Body of pancreas (tissue), 4 donors: Measurements from ENCODE around the gene OR52H1.

ENCODE experiments used
- POLR2A ChIP-seq, 3 donors: fragments of 450-650 bp; IDR thresholded peaks; one replicate each; pipeline ENCODE4 v1.6.1; 2016; ENCODE audit warnings: antibody characterized with exemption in 3 of 3, mild to moderate bottlenecking in 2 of 3
- TF ChIP-seq, protein P1 (sequence below), 7 experiments: fragments of 450-650 bp in 4 of 7; fragments of 200-600 bp in 3 of 7; sonication (generic) in 3 of 7; IDR thresholded peaks; one replicate each; pipeline ENCODE4 v1.5.1; 2016 to 2019; ENCODE audit warnings: antibody characterized with exemption in 7 of 7

DNA sequence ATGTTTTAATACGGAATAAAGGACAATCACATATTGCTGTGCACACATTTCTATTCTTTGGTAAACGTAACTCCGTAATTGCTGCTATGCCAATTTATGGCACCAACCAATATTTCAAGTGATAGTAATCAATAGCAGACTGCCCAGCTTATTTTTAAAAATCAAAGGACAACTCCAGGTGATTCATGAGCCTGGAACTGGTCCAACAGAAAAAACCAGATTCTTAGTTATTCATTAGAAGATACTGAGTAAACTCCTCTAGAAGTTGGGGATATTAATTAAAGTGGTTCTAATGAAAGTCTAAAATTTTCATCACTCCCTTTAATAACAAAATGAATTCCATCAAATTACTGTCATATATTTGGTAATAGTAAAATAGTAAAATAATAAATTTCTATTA is 9.4 kb upstream of the OR52H1 start:
- TF ChIP-seq, protein P1, sequence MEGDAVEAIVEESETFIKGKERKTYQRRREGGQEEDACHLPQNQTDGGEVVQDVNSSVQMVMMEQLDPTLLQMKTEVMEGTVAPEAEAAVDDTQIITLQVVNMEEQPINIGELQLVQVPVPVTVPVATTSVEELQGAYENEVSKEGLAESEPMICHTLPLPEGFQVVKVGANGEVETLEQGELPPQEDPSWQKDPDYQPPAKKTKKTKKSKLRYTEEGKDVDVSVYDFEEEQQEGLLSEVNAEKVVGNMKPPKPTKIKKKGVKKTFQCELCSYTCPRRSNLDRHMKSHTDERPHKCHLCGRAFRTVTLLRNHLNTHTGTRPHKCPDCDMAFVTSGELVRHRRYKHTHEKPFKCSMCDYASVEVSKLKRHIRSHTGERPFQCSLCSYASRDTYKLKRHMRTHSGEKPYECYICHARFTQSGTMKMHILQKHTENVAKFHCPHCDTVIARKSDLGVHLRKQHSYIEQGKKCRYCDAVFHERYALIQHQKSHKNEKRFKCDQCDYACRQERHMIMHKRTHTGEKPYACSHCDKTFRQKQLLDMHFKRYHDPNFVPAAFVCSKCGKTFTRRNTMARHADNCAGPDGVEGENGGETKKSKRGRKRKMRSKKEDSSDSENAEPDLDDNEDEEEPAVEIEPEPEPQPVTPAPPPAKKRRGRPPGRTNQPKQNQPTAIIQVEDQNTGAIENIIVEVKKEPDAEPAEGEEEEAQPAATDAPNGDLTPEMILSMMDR (IDR thresholded peaks at IDR 0.05), result no peak
- TF ChIP-seq POLR2A (IDR thresholded peaks at IDR 0.05), result no peak
